ENCODE data around the gene FNDC7.
"Not testable (repeated sequence)": the region's sequence is repeated elsewhere in the genome, so short reads cannot be mapped to it uniquely, and the experiment has no call there.

Gene FNDC7

GRCh38 chr1:108745980-108746381 lies 33.3 kb downstream of the FNDC7 start:
- DNase-seq = no peak

GRCh38 chr1:108746382-108747170 lies 33.9 kb downstream of the FNDC7 start, which contains the start of gene STXBP3:
STXBP3 (plus strand) TSS chr1:108746674; CDS start chr1:108746738, 64 bp downstream.
- DNase-seq = peak; percentile 96

- DNase-seq = peak; percentile 74
Observed at GRCh38 chr1:108747171-108747850, 34.6 kb downstream of the FNDC7 start.

- no peak for DNase-seq
Observed at GRCh38 chr1:108747898-108748297, 35.2 kb downstream of the FNDC7 start.

- DNase-seq = no peak
Observed at GRCh38 chr1:108749081-108749480, 36.4 kb downstream of the FNDC7 start.

GRCh38 chr1:108750476-108751181 lies 37.9 kb downstream of the FNDC7 start:
- peak; percentile 40 for DNase-seq

GRCh38 chr1:108753363-108753762 lies 40.7 kb downstream of the FNDC7 start:
- DNase-seq = no peak

- DNase-seq = peak; percentile 81
Observed at GRCh38 chr1:108758796-108759195, 46.1 kb downstream of the FNDC7 start.

- no peak for DNase-seq
Observed at GRCh38 chr1:108767115-108767514, 54.4 kb downstream of the FNDC7 start.

- no peak for DNase-seq
Observed at GRCh38 chr1:108767708-108768107, 55.0 kb downstream of the FNDC7 start.

GRCh38 chr1:108777839-108778238 lies 65.1 kb downstream of the FNDC7 start:
- DNase-seq = no peak

- DNase-seq = no peak
Observed at GRCh38 chr1:108779455-108779854, 66.7 kb downstream of the FNDC7 start.

- no peak for DNase-seq
Observed at GRCh38 chr1:108780937-108781574, 68.3 kb downstream of the FNDC7 start.

- not testable (repeated sequence) for DNase-seq
Observed at GRCh38 chr1:108781575-108781944, 68.9 kb downstream of the FNDC7 start.

GRCh38 chr1:108785264-108785663 lies 72.6 kb downstream of the FNDC7 start:
- DNase-seq = no peak

- no peak for DNase-seq
Observed at GRCh38 chr1:108785880-108786279, 73.2 kb downstream of the FNDC7 start.

- no peak for DNase-seq
Observed at GRCh38 chr1:108791790-108792189, 79.1 kb downstream of the FNDC7 start.

Data from NCI-H2171 treated with DMSO at 0.1 percent for 48 hours (cell line).